ENCODE measurements around the gene SIRT3. TPM values are rescaled to one million over a fixed set of nuclear protein-coding genes. Genes with fewer than 3 reads are reported as not detected.

The SIRT3 gene
- total RNA-seq, 2 experiments from 2014 or later = 18.6 to 20.5 TPM

DNA sequence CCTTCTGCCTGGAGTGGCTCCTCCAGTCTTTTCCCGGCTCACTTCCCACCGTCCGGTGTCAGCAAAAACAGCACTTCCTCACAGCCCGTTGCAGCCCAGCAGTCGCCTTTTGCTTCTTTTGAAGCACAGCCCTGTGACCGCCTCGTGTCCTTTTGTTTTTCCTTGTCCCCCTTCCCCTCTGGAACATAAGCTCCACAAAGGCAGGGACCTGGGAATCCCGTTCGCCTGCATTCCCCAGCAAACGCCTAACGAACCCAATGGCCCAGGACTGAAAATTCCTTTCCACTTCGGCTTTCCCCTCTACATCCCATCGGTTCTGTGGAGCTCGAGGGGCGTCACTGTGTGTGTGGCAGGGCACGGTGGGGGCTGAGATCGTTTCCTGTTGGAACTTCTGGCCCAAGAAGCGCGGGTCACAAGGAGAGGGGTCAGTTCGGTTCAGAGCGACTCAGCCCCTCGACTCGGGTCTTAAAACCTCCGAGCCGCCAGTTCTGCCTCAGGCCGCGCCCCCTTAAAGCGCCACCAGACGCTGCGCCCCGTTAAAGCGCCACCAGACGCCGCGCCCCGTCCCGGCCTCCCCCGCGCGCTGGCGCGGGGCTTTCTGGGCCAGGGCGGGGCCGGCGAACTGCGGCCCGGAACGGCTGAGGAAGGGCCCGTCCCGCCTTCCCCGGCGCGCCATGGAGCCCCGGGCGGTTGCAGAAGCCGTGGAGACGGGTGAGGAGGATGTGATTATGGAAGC, 27.8 kb downstream of the SIRT3 start:
- Mint-ChIP-seq H3K4me1 (peaks cover 37% of the 10 kb centered on the region), H3K4me3 (peak overlapping the region; percentile 99), H3K9me3 (no peaks in the 10 kb centered on the region), H3K27me3 (no peaks in the 10 kb centered on the region), H3K36me3 (peaks cover 45% of the 10 kb centered on the region), H3K27ac (peak overlapping the region; percentile 100)
- DNase-seq = peak; percentile 92

DNA sequence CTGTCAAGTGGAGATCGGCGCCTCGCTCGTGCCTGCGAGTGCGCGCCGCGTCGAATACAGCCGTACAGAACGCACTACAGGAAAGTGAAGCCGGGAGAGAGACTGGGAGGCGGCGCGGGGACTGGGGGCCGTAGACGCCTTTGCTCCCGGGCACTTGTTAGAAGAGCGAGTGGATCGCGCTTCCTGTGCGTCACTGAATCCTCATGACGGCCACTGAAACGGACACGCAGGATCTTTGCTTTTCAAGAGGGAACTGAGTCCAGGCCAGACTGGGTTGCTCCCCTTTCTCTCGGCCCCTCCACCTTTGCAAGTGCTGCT, 28.3 kb downstream of the SIRT3 start:
- DNase-seq = no peak
- Mint-ChIP-seq H3K4me1 (peaks cover 42% of the 10 kb centered on the region), H3K27me3 (no peaks in the 10 kb centered on the region), H3K9me3 (no peaks in the 10 kb centered on the region), H3K36me3 (peaks cover 43% of the 10 kb centered on the region), H3K4me3 (peak overlapping the region; percentile 99), H3K27ac (peak overlapping the region; percentile 100)

DNA sequence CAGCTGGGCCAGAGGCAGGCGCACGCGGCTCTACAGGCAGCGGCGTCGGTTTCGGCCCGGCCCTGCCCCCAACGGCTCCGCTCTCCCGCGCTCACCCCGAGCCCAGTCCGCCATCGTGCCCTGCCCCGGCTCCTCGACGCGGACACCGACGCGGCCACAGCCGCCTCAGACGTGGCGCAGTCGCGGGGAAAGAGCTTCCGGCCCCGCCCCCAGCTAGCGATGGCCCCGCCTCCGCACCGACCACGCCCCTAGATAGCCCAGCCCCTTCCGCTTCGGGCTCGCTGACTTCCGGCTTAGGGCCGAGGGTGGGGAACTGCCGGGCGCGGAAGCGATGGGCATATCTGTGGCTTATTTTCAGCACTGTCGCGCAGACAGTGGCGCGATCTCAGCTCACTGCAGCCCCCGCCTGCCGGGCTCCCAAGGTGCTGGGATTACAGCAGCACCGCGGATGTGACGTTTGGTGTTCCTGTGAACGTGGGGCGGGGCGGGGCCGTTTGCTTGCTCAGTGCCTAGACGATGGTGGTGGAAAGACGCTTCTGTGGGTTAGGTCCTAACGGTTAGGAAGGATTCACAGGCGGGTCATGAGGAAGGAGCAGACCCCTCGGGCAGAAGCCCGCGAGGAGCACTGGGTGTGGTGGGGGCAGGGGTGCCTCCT, 28.8 kb downstream of the SIRT3 start, which contains the start of the genes BET1L and RIC8A:
BET1L (minus strand) TSS at position 192 of the 655 bp plus-strand sequence; CDS start at position 114, 78 bp downstream.
RIC8A (plus strand) TSS at position 501 of the 655 bp plus-strand sequence. CDS start 1,147 bp downstream, outside the sequence.
- Mint-ChIP-seq H3K36me3 (peaks cover 43% of the 10 kb centered on the region), H3K9me3 (no peaks in the 10 kb centered on the region), H3K27me3 (no peaks in the 10 kb centered on the region), H3K27ac (peak within 1 kb of the TSS; percentile 100), H3K4me3 (peak within 1 kb of the TSS; percentile 99), H3K4me1 (peaks cover 44% of the 10 kb centered on the region)
- peak; percentile 97 for DNase-seq

DNA sequence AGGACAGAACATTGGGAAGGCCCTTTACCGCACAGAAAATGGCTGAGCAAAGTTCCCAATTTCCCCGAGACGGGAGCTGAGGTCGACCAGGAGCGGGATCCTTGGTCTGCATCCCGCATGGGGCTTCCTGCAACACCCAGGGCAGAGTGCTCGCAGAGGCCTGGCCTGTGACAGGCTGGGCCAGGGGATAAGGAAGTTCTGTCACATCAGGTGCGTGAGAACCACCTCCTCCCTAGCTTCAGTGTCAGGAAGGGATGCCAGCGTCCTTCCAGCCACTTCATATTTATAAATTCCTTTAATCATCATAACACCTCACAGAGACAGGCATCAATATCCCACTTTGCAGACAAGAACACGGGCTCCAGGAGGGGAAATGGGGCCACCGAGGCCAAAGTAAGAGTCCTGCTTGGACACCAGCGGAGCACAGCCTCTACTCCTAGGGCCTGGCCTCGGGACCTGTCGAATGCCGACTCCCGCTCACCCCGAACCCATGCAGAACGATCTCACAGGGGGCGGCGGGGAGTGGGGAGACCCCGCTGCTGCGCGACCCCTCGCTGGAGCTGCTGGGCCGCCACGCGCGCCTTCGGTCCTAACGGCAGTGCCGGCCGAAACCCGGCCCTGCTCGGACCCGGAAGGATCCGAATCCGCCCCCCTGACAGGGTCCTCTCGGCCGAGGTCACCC, 29.5 kb downstream of the SIRT3 start:
- peak overlapping the region; percentile 100 for H3K27ac Mint-ChIP-seq
- H3K27me3 Mint-ChIP-seq = no peaks in the 10 kb centered on the region
- no peaks in the 10 kb centered on the region for H3K9me3 Mint-ChIP-seq
- peaks cover 40% of the 10 kb centered on the region for H3K36me3 Mint-ChIP-seq
- peak overlapping the region; percentile 99 for H3K4me3 Mint-ChIP-seq
- H3K4me1 Mint-ChIP-seq = peaks cover 48% of the 10 kb centered on the region
- no peak for DNase-seq

DNA sequence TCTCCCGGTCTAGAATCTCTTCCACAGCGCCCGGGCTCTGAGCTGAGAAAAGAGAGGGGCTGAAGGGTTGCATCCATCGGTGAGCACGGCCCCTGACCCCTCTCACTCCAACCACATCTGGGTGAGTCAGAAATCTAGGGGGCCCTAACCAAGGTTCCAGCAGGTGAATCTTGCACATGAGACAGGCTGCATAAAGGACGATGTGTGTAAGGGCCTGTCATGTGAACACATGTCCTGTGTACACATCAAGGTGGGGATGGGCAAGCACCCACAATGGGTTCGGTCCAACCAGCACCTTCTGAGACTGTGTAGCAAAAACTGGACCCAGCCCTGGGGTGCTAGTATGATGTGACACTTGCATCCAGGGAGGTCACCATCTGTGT, 30.1 kb downstream of the SIRT3 start:
- DNase-seq = no peak
- Mint-ChIP-seq H3K36me3 (peaks cover 35% of the 10 kb centered on the region), H3K27ac (peak overlapping the region; percentile 100), H3K9me3 (no peaks in the 10 kb centered on the region), H3K4me1 (peaks cover 51% of the 10 kb centered on the region), H3K27me3 (no peaks in the 10 kb centered on the region), H3K4me3 (peak overlapping the region; percentile 99)

GRCh38 chr11:205221-206001, 30.7 kb downstream of the SIRT3 start:
- peak overlapping the region; percentile 58 for H3K27ac Mint-ChIP-seq
- H3K4me3 Mint-ChIP-seq = peak overlapping the region; percentile 99
- DNase-seq = no peak
- H3K9me3 Mint-ChIP-seq = no peaks in the 10 kb centered on the region
- no peaks in the 10 kb centered on the region for H3K27me3 Mint-ChIP-seq
- H3K36me3 Mint-ChIP-seq = peaks cover 37% of the 10 kb centered on the region
- peaks cover 50% of the 10 kb centered on the region for H3K4me1 Mint-ChIP-seq

DNA sequence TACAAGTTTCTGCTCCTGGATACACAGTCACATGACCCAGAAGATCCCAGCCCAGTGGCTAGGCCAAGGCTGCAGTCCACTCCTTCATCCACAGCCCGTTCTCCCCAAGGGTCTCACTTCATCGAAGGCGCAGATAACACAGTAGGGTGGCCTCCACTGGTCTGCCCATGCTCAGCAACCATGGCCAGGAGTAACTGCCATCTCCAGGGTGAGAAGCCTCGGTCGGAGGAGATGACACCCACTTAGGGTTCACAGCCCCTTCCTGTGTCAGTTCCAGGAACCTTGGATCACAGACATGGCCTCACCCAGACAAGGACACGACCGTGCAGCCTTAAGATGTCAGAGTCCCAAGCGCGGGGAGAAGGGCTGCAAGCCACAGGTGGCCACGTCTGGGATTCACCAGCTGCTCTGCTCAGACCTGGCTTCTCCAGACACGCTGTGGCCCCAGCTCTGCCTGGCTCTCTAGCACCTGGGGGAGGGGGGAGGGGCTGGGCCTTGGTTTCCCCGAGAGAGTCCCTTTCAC, 31.5 kb downstream of the SIRT3 start:
- no peaks in the 10 kb centered on the region for H3K9me3 Mint-ChIP-seq
- peaks cover 42% of the 10 kb centered on the region for H3K4me1 Mint-ChIP-seq
- H3K36me3 Mint-ChIP-seq = peaks cover 32% of the 10 kb centered on the region
- no peak overlapping the region for H3K4me3 Mint-ChIP-seq
- DNase-seq = no peak
- no peak overlapping the region for H3K27ac Mint-ChIP-seq
- no peaks in the 10 kb centered on the region for H3K27me3 Mint-ChIP-seq

- H3K27me3 Mint-ChIP-seq = no peaks in the 10 kb centered on the region
- peak overlapping the region; percentile 69 for H3K27ac Mint-ChIP-seq
- no peak overlapping the region for H3K4me3 Mint-ChIP-seq
- peaks cover 28% of the 10 kb centered on the region for H3K36me3 Mint-ChIP-seq
- H3K9me3 Mint-ChIP-seq = no peaks in the 10 kb centered on the region
- DNase-seq = no peak
- H3K4me1 Mint-ChIP-seq = peaks cover 39% of the 10 kb centered on the region
Measured at GRCh38 chr11:203945-204586, 32.1 kb downstream of the SIRT3 start.

- DNase-seq = no peak
- peak overlapping the region; percentile 12 for H3K4me3 Mint-ChIP-seq
- no peaks in the 10 kb centered on the region for H3K27me3 Mint-ChIP-seq
- peaks cover 25% of the 10 kb centered on the region for H3K36me3 Mint-ChIP-seq
- H3K27ac Mint-ChIP-seq = peak overlapping the region; percentile 69
- H3K9me3 Mint-ChIP-seq = no peaks in the 10 kb centered on the region
- H3K4me1 Mint-ChIP-seq = peaks cover 39% of the 10 kb centered on the region
Measured at GRCh38 chr11:203056-203944, 32.8 kb downstream of the SIRT3 start.

DNA sequence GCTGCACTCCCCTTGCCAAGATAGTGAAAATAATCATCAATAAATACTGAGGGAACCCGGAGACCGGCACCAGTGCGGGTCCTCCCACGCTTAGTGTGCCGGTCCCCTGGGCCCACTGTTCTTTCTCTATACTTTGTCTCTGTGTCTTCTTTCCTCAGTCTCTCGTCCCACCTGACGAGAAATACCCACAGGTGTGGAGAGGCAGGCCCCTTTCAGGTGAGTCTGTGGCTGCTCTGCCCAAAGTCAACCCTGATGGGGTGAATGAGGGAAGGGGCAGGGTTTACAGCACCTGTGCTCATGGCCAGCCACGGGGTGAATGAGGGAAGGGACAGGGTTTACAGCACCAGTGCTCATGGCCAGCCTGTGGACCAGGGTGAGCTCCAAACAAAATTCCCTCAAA, 33.7 kb downstream of the SIRT3 start:
- Mint-ChIP-seq H3K4me1 (peaks cover 39% of the 10 kb centered on the region), H3K9me3 (no peaks in the 10 kb centered on the region), H3K4me3 (peak overlapping the region; percentile 38), H3K27ac (peak overlapping the region; percentile 69), H3K27me3 (no peaks in the 10 kb centered on the region), H3K36me3 (peaks cover 25% of the 10 kb centered on the region)
- no peak for DNase-seq

- DNase-seq = no peak
- peaks cover 23% of the 10 kb centered on the region for H3K36me3 Mint-ChIP-seq
- no peaks in the 10 kb centered on the region for H3K27me3 Mint-ChIP-seq
- no peaks in the 10 kb centered on the region for H3K9me3 Mint-ChIP-seq
- H3K4me3 Mint-ChIP-seq = peak overlapping the region; percentile 38
- peaks cover 39% of the 10 kb centered on the region for H3K4me1 Mint-ChIP-seq
- H3K27ac Mint-ChIP-seq = peak overlapping the region; percentile 69
Measured at GRCh38 chr11:201966-202365, 34.2 kb downstream of the SIRT3 start.

DNA sequence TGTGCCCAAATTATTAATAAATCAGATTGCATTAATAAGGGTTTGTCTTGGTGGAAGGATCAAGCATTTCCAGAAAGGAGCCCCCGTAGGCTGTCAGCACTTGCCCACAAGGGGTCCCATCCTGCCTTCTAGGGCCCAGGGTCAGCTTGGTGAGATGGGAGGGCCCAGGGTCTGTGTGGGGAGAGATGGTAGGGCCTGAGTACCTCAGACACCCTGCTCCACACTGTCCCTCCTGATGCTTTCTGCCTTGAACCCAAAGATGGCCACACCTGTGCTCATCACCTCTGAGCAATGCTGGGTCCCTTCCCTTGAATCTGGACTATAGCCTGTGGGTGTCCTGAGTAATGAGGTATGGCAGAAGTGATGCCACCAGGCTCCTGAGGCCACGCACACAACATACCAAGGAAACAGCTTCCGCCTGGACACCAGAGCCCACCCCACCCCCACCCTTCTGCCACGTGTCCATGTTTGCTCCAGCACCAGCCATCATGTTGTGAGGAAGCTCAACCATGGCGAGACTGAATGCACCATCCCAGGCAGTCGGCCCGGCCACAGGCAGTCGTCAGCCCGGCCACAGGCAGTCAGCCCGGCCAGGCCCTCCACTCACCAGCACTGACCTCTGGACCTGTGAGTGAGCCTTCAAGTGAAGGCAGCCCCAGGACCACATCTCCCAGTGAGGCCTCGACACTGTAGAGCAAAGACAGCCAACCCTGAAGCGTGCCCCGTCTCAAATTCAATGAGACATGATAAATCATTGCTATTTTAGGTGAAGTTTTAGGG, 35.7 kb downstream of the SIRT3 start:
- Mint-ChIP-seq H3K27me3 (no peaks in the 10 kb centered on the region), H3K9me3 (no peaks in the 10 kb centered on the region), H3K27ac (peak overlapping the region; percentile 16), H3K36me3 (peaks cover 13% of the 10 kb centered on the region), H3K4me3 (no peak overlapping the region), H3K4me1 (peaks cover 33% of the 10 kb centered on the region)
- no peak for DNase-seq

GRCh38 chr11:199782-200181, 36.4 kb downstream of the SIRT3 start:
- H3K4me3 Mint-ChIP-seq = no peak overlapping the region
- DNase-seq = no peak
- no peaks in the 10 kb centered on the region for H3K9me3 Mint-ChIP-seq
- H3K4me1 Mint-ChIP-seq = peaks cover 28% of the 10 kb centered on the region
- no peak overlapping the region for H3K27ac Mint-ChIP-seq
- H3K36me3 Mint-ChIP-seq = peaks cover 11% of the 10 kb centered on the region
- no peaks in the 10 kb centered on the region for H3K27me3 Mint-ChIP-seq

All from activated naive CD8-positive, alpha-beta T cell treated with anti-CD3 and anti-CD28 coated beads for 36 hours (primary cell).